Liver (tissue), 9 donors: ENCODE measurements around the gene TEX9. TPM values are rescaled to one million over a fixed set of nuclear protein-coding genes. Genes with fewer than 3 reads are reported as not detected.

ENCODE experiments used
- DNase-seq: peaks from one replicate; pipeline ENCODE4 v3.0.0-alpha.2; 2017; ENCODE audit warnings: low spot score
- H3K27ac ChIP-seq, 2 donors: one replicate each; pipeline ENCODE4 v1.7.0; 2013; ENCODE audit warnings: inconsistent platforms in 2 of 2, low read length in 2 of 2, control low read depth in 1 of 2, low read depth in 1 of 2, mild to moderate bottlenecking in 1 of 2
- H3K27me3 ChIP-seq, 4 donors: one replicate each; pipeline versions ENCODE4 v1.6.1 to v1.7.0; 2013; ENCODE audit warnings: low read length in 3 of 4, inconsistent platforms in 1 of 4, mild to moderate bottlenecking in 1 of 4, moderate library complexity in 1 of 4; ENCODE audit not compliant: control insufficient read depth in 4 of 4, insufficient read depth in 4 of 4
- H3K36me3 ChIP-seq, 4 donors: one replicate each; pipeline versions ENCODE4 v1.6.1 to v1.7.0; 2013; ENCODE audit warnings: low read length in 3 of 4, mild to moderate bottlenecking in 3 of 4, low read depth in 1 of 4, moderate library complexity in 1 of 4; ENCODE audit not compliant: control insufficient read depth in 4 of 4, insufficient read depth in 3 of 4
- H3K4me1 ChIP-seq, 4 donors: one replicate each; pipeline versions ENCODE4 v1.6.1 to v1.7.0; 2013; ENCODE audit warnings: low read length in 3 of 4, mild to moderate bottlenecking in 3 of 4, moderate library complexity in 1 of 4; ENCODE audit not compliant: control insufficient read depth in 4 of 4, insufficient read depth in 4 of 4
- H3K4me3 ChIP-seq, 3 donors: one replicate each; pipeline versions ENCODE4 v1.6.1 to v1.7.0; 2013; ENCODE audit warnings: low read length in 3 of 3, control low read depth in 1 of 3, low read depth in 1 of 3, mild to moderate bottlenecking in 1 of 3
- H3K9ac ChIP-seq, 2 donors: one replicate each; pipeline ENCODE4 v1.7.0; 2013; ENCODE audit warnings: low read length in 2 of 2, mild to moderate bottlenecking in 2 of 2, moderate library complexity in 2 of 2, control low read depth in 1 of 2, low read depth in 1 of 2
- H3K9me3 ChIP-seq, 4 donors: one replicate each; pipeline versions ENCODE4 v1.6.1 to v1.7.0; 2013; ENCODE audit warnings: low read length in 3 of 4; ENCODE audit not compliant: control insufficient read depth in 4 of 4
- ATF3 ChIP-seq: IDR thresholded peaks from 2 replicates; pipeline ENCODE4 v1.6.1; 2016; ENCODE audit warnings: antibody characterized with exemption
- CTCF ChIP-seq: fragments of 150-350 bp; IDR thresholded peaks from 2 replicates; pipeline ENCODE4 v1.5.1; 2017; ENCODE audit warnings: improper control_type of control experiment, low read depth, low read length; ENCODE audit not compliant: missing input control
- EGR1 ChIP-seq, 2 donors: IDR thresholded peaks; 2 replicates each; pipeline ENCODE4 v1.6.1; 2016 to 2018; ENCODE audit warnings: antibody characterized with exemption in 2 of 2, low read depth in 2 of 2
- FOXA1 ChIP-seq: IDR thresholded peaks from 2 replicates; pipeline ENCODE4 v1.6.1; 2016; ENCODE audit warnings: antibody characterized with exemption
- FOXA2 ChIP-seq: IDR thresholded peaks from 2 replicates; pipeline ENCODE4 v1.6.1; 2016; ENCODE audit warnings: antibody characterized with exemption
- GABPA ChIP-seq, 2 donors: IDR thresholded peaks in 1 of 2; conservative IDR thresholded peaks in 1 of 2; 2 replicates each; pipeline ENCODE4 v1.6.1; 2016; ENCODE audit warnings: antibody characterized with exemption in 2 of 2, mild to moderate bottlenecking in 1 of 2, moderate library complexity in 1 of 2
- HNF4A ChIP-seq, 2 donors: conservative IDR thresholded peaks; 2 replicates each; pipeline ENCODE4 v1.6.1; 2016; ENCODE audit warnings: antibody characterized with exemption in 2 of 2, mild to moderate bottlenecking in 2 of 2
- HNF4G ChIP-seq: IDR thresholded peaks from 2 replicates; pipeline ENCODE4 v1.6.1; 2016; ENCODE audit warnings: antibody characterized with exemption
- JUND ChIP-seq, 2 donors: IDR thresholded peaks; 2 replicates each; pipeline ENCODE4 v1.6.1; 2016; ENCODE audit warnings: antibody characterized with exemption in 2 of 2
- MAX ChIP-seq: IDR thresholded peaks from 2 replicates; pipeline ENCODE4 v1.6.1; 2016; ENCODE audit warnings: antibody characterized with exemption
- NR2F2 ChIP-seq: IDR thresholded peaks from 2 replicates; pipeline ENCODE4 v1.6.1; 2016; ENCODE audit warnings: antibody characterized with exemption
- RAD21 ChIP-seq, 2 donors: IDR thresholded peaks; 2 replicates each; pipeline ENCODE4 v1.6.1; 2016; ENCODE audit warnings: antibody characterized with exemption in 2 of 2, mild to moderate bottlenecking in 2 of 2
- REST ChIP-seq: IDR thresholded peaks from 2 replicates; pipeline ENCODE4 v1.6.1; 2016; ENCODE audit warnings: antibody characterized with exemption, mild to moderate bottlenecking
- RXRA ChIP-seq, 2 donors: IDR thresholded peaks; 2 replicates each; pipeline ENCODE4 v1.6.1; 2017 to 2018; ENCODE audit warnings: antibody characterized with exemption in 2 of 2, mild to moderate bottlenecking in 1 of 2
- SP1 ChIP-seq: IDR thresholded peaks from 2 replicates; pipeline ENCODE4 v1.6.1; 2018; ENCODE audit warnings: antibody characterized with exemption, mild to moderate bottlenecking
- TAF1 ChIP-seq: conservative IDR thresholded peaks from 2 replicates; pipeline ENCODE4 v1.6.1; 2016; ENCODE audit warnings: antibody characterized with exemption, mild to moderate bottlenecking
- YY1 ChIP-seq: IDR thresholded peaks from 2 replicates; pipeline ENCODE4 v1.6.1; 2016; ENCODE audit warnings: antibody characterized with exemption, mild to moderate bottlenecking
- ZBTB33 ChIP-seq: IDR thresholded peaks from 2 replicates; pipeline ENCODE4 v1.6.1; 2016; ENCODE audit warnings: antibody characterized with exemption
- WGBS: extraction: QIAGEN DNeasy Blood & Tissue Kit; methylation state at CpG from one replicate; pipeline ENCODE4 v1.1.7; 2013; 5-methylcytosine and 5-hydroxymethylcytosine counted together
- polyA plus RNA-seq, 2 donors: library from polyadenylated mRNA; stranded (reverse) in 1 of 2; unstranded in 1 of 2; fragments of 200-250 nt in 1 of 2; fragments of >200 nt in 1 of 2; fragmentation: Nextera tagmentation in 1 of 2; extraction: Ambion mirVana in 1 of 2; gene quantifications; one replicate each; pipeline versions ENCODE4 v1.2.1 to v1.2.3, GENCODE V29; 2013 to 2015
- total RNA-seq, 2 donors: library from RNA; depleted of rRNA; stranded (reverse); fragments of >200 nt; gene quantifications; one replicate each; pipeline ENCODE4 v1.2.3, GENCODE V29; 2014
- donor health status: healthy.
- donor health status: healthy.
- donor health status: healthy.
- donor health status: healthy.
- donor health status: healthy.

TEX9 gene
- total and polyA plus RNA-seq, 4 donors: 0.48 to 1.4 (median 0.90) TPM

GRCh38 chr15:56349554-56349953, 15.7 kb upstream of the TEX9 start:
- H3K27me3 ChIP-seq: no peaks in the 10 kb centered on the region
- H3K9me3 ChIP-seq: no peaks in the 10 kb centered on the region
- WGBS: 82% methylated on average over 6 of the region's 6 CpGs
- H3K9ac ChIP-seq: no peak overlapping the region
- H3K36me3 ChIP-seq: no peaks in the 10 kb centered on the region
- no peak for DNase-seq
- no peak overlapping the region for H3K27ac ChIP-seq
- H3K4me1 ChIP-seq: no peaks in the 10 kb centered on the region
- TF ChIP-seq FOXA1 (no peak), TAF1 (no peak), CTCF (no peak), SP1 (no peak), ATF3 (no peak), GABPA (IDR thresholded peaks at IDR 0.05 in 1 of 2, conservative IDR thresholded peaks at IDR 0.05 in 1 of 2) (no peak), YY1 (no peak), JUND (IDR thresholded peaks at IDR 0.05) (no peak), HNF4A (conservative IDR thresholded peaks at IDR 0.05) (no peak), NR2F2 (no peak), RXRA (IDR thresholded peaks at IDR 0.05) (no peak), REST (no peak), HNF4G (no peak), MAX (no peak), RAD21 (IDR thresholded peaks at IDR 0.05) (no peak), EGR1 (IDR thresholded peaks at IDR 0.05; ENCODE audit: low read depth in 2 of 2) (no peak), FOXA2 (no peak), ZBTB33 (no peak)
- no peak overlapping the region for H3K4me3 ChIP-seq
